KMS-11 (cell line): ENCODE results near the gene CCDC85B.
A peak's percentile ranks its signal among the peaks of the same experiment; 100 is the strongest.

Experiments used
- H2AFZ ChIP-seq: fragments of 200-600 bp; sonication (generic); 2 replicates; pipeline ENCODE4 v1.6.1; 2016; ENCODE audit warnings: antibody characterized with exemption, mixed run types, low read depth
- H3K27ac ChIP-seq: fragments of 200-600 bp; sonication (generic); 2 replicates; pipeline ENCODE4 v1.6.1; 2016; ENCODE audit warnings: mild to moderate bottlenecking, mixed run types
- H3K27me3 ChIP-seq: fragments of 200-600 bp; sonication (generic); 2 replicates; pipeline ENCODE4 v1.6.1; 2017; ENCODE audit warnings: mild to moderate bottlenecking, low read depth, mixed run types, moderate library complexity; ENCODE audit not compliant: insufficient read depth
- H3K36me3 ChIP-seq: fragments of 200-600 bp; sonication (generic); 2 replicates; pipeline ENCODE4 v1.6.1; 2017; ENCODE audit warnings: mild to moderate bottlenecking, mixed run types; ENCODE audit not compliant: insufficient read depth
- H3K4me1 ChIP-seq: fragments of 200-600 bp; sonication (generic); 2 replicates; pipeline ENCODE4 v1.6.1; 2016; ENCODE audit warnings: mild to moderate bottlenecking, low read depth, mixed run types; ENCODE audit not compliant: poor library complexity, severe bottlenecking
- H3K4me2 ChIP-seq: fragments of 200-600 bp; sonication (generic); 2 replicates; pipeline ENCODE4 v1.7.0; 2016; ENCODE audit warnings: mild to moderate bottlenecking, mixed run types
- H3K4me3 ChIP-seq: fragments of 200-600 bp; sonication (generic); IDR thresholded peaks from 2 replicates; pipeline ENCODE4 v1.6.1; 2017; ENCODE audit warnings: low read depth, low read length, mixed read lengths; ENCODE audit not compliant: insufficient read depth
- H3K79me2 ChIP-seq: fragments of 200-600 bp; sonication (generic); 2 replicates; pipeline ENCODE4 v1.6.1; 2016; ENCODE audit warnings: low read depth, mixed run types; ENCODE audit not compliant: insufficient read depth
- H3K9ac ChIP-seq: fragments of 200-600 bp; sonication (generic); 2 replicates; pipeline ENCODE4 v1.6.1; 2016; ENCODE audit warnings: mild to moderate bottlenecking, mixed run types
- H4K20me1 ChIP-seq: fragments of 200-600 bp; sonication (generic); 2 replicates; pipeline ENCODE4 v1.6.1; 2016; ENCODE audit warnings: mild to moderate bottlenecking, mixed run types; ENCODE audit not compliant: insufficient read depth
- CTCF ChIP-seq: fragments of 200-600 bp; sonication (generic); conservative IDR thresholded peaks from 2 replicates; pipeline ENCODE4 v1.6.1; 2017; ENCODE audit warnings: low read depth, mild to moderate bottlenecking, antibody characterized with exemption, low read length, moderate library complexity, mixed read lengths

Gene CCDC85B

GRCh38 chr11:65918211-65919140 lies 28.0 kb downstream of the CCDC85B start, which contains the start of gene C11orf68:
Gene C11orf68, minus strand, starts transcription at chr11:65919062. Its CDS starts 31 bp downstream, at chr11:65919031.
- Histone ChIP-seq H3K79me2 (peaks cover 13% of the 10 kb centered on the region; the same call in 1 of the 2 replicates), H3K4me3 (no peak within 1 kb of the TSS), H3K9ac (peak within 1 kb of the TSS; percentile 82), H3K27ac (peak within 1 kb of the TSS; percentile 56), H2AFZ (peak within 1 kb of the TSS; percentile 64), H4K20me1 (no peaks in the 10 kb centered on the region), H3K4me1 (peaks cover 18% of the 10 kb centered on the region), H3K4me2 (peak within 1 kb of the TSS; percentile 96), H3K27me3 (no peaks in the 10 kb centered on the region), H3K36me3 (no peaks in the 10 kb centered on the region)
- TF ChIP-seq CTCF: no peak

GRCh38 chr11:65919141-65919572 lies 28.7 kb downstream of the CCDC85B start, which contains the start of gene DRAP1:
Gene DRAP1, plus strand, starts transcription at chr11:65919426. Its CDS starts 76 bp downstream, at chr11:65919502.
- no peaks in the 10 kb centered on the region for H4K20me1 ChIP-seq
- no peak within 1 kb of the TSS for H3K4me3 ChIP-seq
- H3K9ac ChIP-seq: peak within 1 kb of the TSS; percentile 82
- no peaks in the 10 kb centered on the region for H3K27me3 ChIP-seq
- no peak for TF ChIP-seq CTCF
- H2AFZ ChIP-seq: peak within 1 kb of the TSS; percentile 64
- peaks cover 14% of the 10 kb centered on the region for H3K4me1 ChIP-seq
- H3K36me3 ChIP-seq: no peaks in the 10 kb centered on the region
- H3K4me2 ChIP-seq: peak within 1 kb of the TSS; percentile 96
- H3K27ac ChIP-seq: peak within 1 kb of the TSS; percentile 56
- H3K79me2 ChIP-seq: peaks cover 13% of the 10 kb centered on the region; the same call in 1 of the 2 replicates

GRCh38 chr11:65919573-65920371 lies 29.3 kb downstream of the CCDC85B start:
- Histone ChIP-seq H2AFZ (peak overlapping the region; percentile 64), H3K36me3 (no peaks in the 10 kb centered on the region), H3K9ac (peak overlapping the region; percentile 44)

More at GRCh38 chr11:65919573-65920371, 29.3 kb downstream of the CCDC85B start:
- Histone ChIP-seq H3K4me2 (peak overlapping the region; percentile 96), H4K20me1 (no peaks in the 10 kb centered on the region), H3K79me2 (peaks cover 13% of the 10 kb centered on the region; the same call in 1 of the 2 replicates), H3K4me3 (no peak overlapping the region), H3K27me3 (no peaks in the 10 kb centered on the region), H3K4me1 (peaks cover 14% of the 10 kb centered on the region), H3K27ac (no peak overlapping the region)
- TF ChIP-seq CTCF: no peak
